Right atrium auricular region (tissue), 2 donors: ENCODE data around the gene PKLR. TPM values are rescaled to one million over a fixed set of nuclear protein-coding genes. Genes with fewer than 3 reads are reported as not detected.

Source experiments
- DNase-seq: peaks from one replicate; pipeline ENCODE4 v3.0.0-alpha.2; 2019; ENCODE audit warnings: low spot score
- H3K27ac ChIP-seq, 2 donors: fragments of 200-600 bp; sonication (generic); 1 replicate in 1 of 2; 2 replicates in 1 of 2; pipeline ENCODE4 v1.5.1; 2016 to 2019
- H3K27me3 ChIP-seq, 2 donors: fragments of 200-600 bp; sonication (generic); one replicate each; pipeline versions ENCODE4 v1.5.1 to v1.6.0; 2017 to 2019
- H3K36me3 ChIP-seq: fragments of 200-600 bp; sonication (generic); one replicate; pipeline ENCODE4 v1.5.1; 2016
- H3K4me1 ChIP-seq, 2 donors: fragments of 200-600 bp; sonication (generic); one replicate each; pipeline versions ENCODE4 v1.5.1 to v1.6.0; 2017 to 2019
- H3K4me3 ChIP-seq, 2 donors: fragments of 200-600 bp; sonication (generic); 1 replicate in 1 of 2; 2 replicates in 1 of 2; pipeline ENCODE4 v1.5.1; 2017 to 2019; ENCODE audit warnings: mild to moderate bottlenecking in 1 of 2, moderate library complexity in 1 of 2
- H3K9me3 ChIP-seq, 2 donors: fragments of 200-600 bp; sonication (generic); one replicate each; pipeline ENCODE4 v1.5.1; 2019
- CTCF ChIP-seq, 2 donors: fragments of 200-600 bp; sonication (generic); IDR thresholded peaks; one replicate each; pipeline ENCODE4 v1.5.1; 2019; ENCODE audit warnings: antibody characterized with exemption in 2 of 2
- total RNA-seq, 2 donors: library from RNA; depleted of rRNA; stranded (reverse); fragments of >200 nt; gene quantifications; one replicate each; pipeline ENCODE4 v1.1.0, GENCODE V29; 2016

The PKLR gene
- total RNA-seq, 2 donors from 2014 or later, result not detected

GRCh38 chr1:155324037-155324716 is 22.9 kb upstream of the PKLR start:
- peak; percentile 98 for DNase-seq
- H3K9me3 ChIP-seq, result no peaks in the 10 kb centered on the region
- peak overlapping the region; percentile 97 to 99 for H3K27ac ChIP-seq
- H3K4me3 ChIP-seq, result peak overlapping the region; percentile 72 to 80
- H3K27me3 ChIP-seq, result no peaks in the 10 kb centered on the region
- H3K36me3 ChIP-seq, result peaks cover 17% of the 10 kb centered on the region
- H3K4me1 ChIP-seq, result peaks cover 0 to 46% of the 10 kb centered on the region in 2 donors
- TF ChIP-seq CTCF (IDR thresholded peaks at IDR 0.05), result no peak

- no peaks in the 10 kb centered on the region for H3K27me3 ChIP-seq
- H3K27ac ChIP-seq, result peak overlapping the region; percentile 97 to 99
- H3K4me3 ChIP-seq, result peak overlapping the region; percentile 72 to 80
- peaks cover 16% of the 10 kb centered on the region for H3K36me3 ChIP-seq
- H3K4me1 ChIP-seq, result peaks cover 0 to 46% of the 10 kb centered on the region in 2 donors
- DNase-seq, result peak; percentile 90
- no peak for TF ChIP-seq CTCF (IDR thresholded peaks at IDR 0.05)
- no peaks in the 10 kb centered on the region for H3K9me3 ChIP-seq
These were observed 22.4 kb upstream of the PKLR start for GRCh38 chr1:155323729-155324036.

- DNase-seq, result peak; percentile 92
- no peaks in the 10 kb centered on the region for H3K9me3 ChIP-seq
- H3K4me3 ChIP-seq, result peak overlapping the region; percentile 72 to 80
- peaks cover 0 to 46% of the 10 kb centered on the region in 2 donors for H3K4me1 ChIP-seq
- H3K27me3 ChIP-seq, result no peaks in the 10 kb centered on the region
- H3K36me3 ChIP-seq, result peaks cover 16% of the 10 kb centered on the region
- peak overlapping the region; percentile 97 to 99 for H3K27ac ChIP-seq
- TF ChIP-seq CTCF (IDR thresholded peaks at IDR 0.05), result peak; percentile 94 to 96
These were observed 21.9 kb upstream of the PKLR start for GRCh38 chr1:155322953-155323728.

- no peaks in the 10 kb centered on the region for H3K9me3 ChIP-seq
- peak overlapping the region; percentile 72 to 80 for H3K4me3 ChIP-seq
- no peaks in the 10 kb centered on the region for H3K27me3 ChIP-seq
- H3K36me3 ChIP-seq, result peaks cover 18% of the 10 kb centered on the region
- no peak for DNase-seq
- TF ChIP-seq CTCF (IDR thresholded peaks at IDR 0.05), result no peak
- H3K27ac ChIP-seq, result peak overlapping the region; percentile 97 to 99
- peaks cover 0 to 46% of the 10 kb centered on the region in 2 donors for H3K4me1 ChIP-seq
These were observed 21.3 kb upstream of the PKLR start for GRCh38 chr1:155322571-155322952.

GRCh38 chr1:155321639-155322503 is 20.6 kb upstream of the PKLR start:
- DNase-seq, result no peak
- no peaks in the 10 kb centered on the region for H3K27me3 ChIP-seq
- peaks cover 0 to 46% of the 10 kb centered on the region in 2 donors for H3K4me1 ChIP-seq
- no peak for TF ChIP-seq CTCF (IDR thresholded peaks at IDR 0.05)
- H3K9me3 ChIP-seq, result no peaks in the 10 kb centered on the region
- peak overlapping the region; percentile 97 to 99 for H3K27ac ChIP-seq
- H3K36me3 ChIP-seq, result peaks cover 16% of the 10 kb centered on the region
- H3K4me3 ChIP-seq, result peak overlapping the region; percentile 72 to 80
